Mesenchymal stem cell (in vitro differentiated cells and primary cell): Measurements from ENCODE around the gene MICA.

Experiments used
- DNase-seq: peaks from one replicate; pipeline ENCODE4 v3.0.0-alpha.2; 2013
- H2AFZ ChIP-seq: one replicate; pipeline ENCODE4 v1.6.1; 2013; ENCODE audit warnings: low read depth, mild to moderate bottlenecking, control low read depth, inconsistent platforms, low read length, moderate library complexity
- H2AK5ac ChIP-seq: 2 replicates; pipeline ENCODE4 v1.6.1; 2013; ENCODE audit warnings: low read length, moderate library complexity, mild to moderate bottlenecking, inconsistent platforms; ENCODE audit not compliant: severe bottlenecking
- H2BK120ac ChIP-seq: one replicate; pipeline ENCODE4 v1.6.1; 2013; ENCODE audit warnings: low read depth, mild to moderate bottlenecking, inconsistent platforms, low read length, moderate library complexity
- H2BK12ac ChIP-seq, 2 experiments: one replicate each; pipeline ENCODE4 v1.6.1; 2013; ENCODE audit warnings: inconsistent platforms in 2 of 2, low read length in 2 of 2, mild to moderate bottlenecking in 2 of 2, moderate library complexity in 2 of 2, control low read depth in 1 of 2
- H2BK15ac ChIP-seq: one replicate; pipeline ENCODE4 v1.6.1; 2013; ENCODE audit warnings: mild to moderate bottlenecking, low read depth, inconsistent platforms; ENCODE audit not compliant: poor library complexity, severe bottlenecking
- H2BK5ac ChIP-seq: 2 replicates; pipeline ENCODE4 v1.6.1; 2013; ENCODE audit warnings: low read depth, mild to moderate bottlenecking, low read length, control low read depth, inconsistent platforms; ENCODE audit not compliant: poor library complexity, severe bottlenecking
- H3K14ac ChIP-seq, 2 experiments: one replicate each; pipeline ENCODE4 v1.6.1; 2013; ENCODE audit warnings: inconsistent platforms in 2 of 2, low read length in 2 of 2, control low read depth in 1 of 2, mild to moderate bottlenecking in 1 of 2, moderate library complexity in 1 of 2
- H3K18ac ChIP-seq, 2 experiments: one replicate each; pipeline ENCODE4 v1.6.1; 2013; ENCODE audit warnings: inconsistent platforms in 2 of 2, low read length in 2 of 2, control low read depth in 1 of 2, low read depth in 1 of 2, mild to moderate bottlenecking in 1 of 2
- H3K23ac ChIP-seq, 2 experiments: one replicate each; pipeline ENCODE4 v1.6.1; 2013; ENCODE audit warnings: inconsistent platforms in 2 of 2, low read length in 2 of 2, mild to moderate bottlenecking in 2 of 2, moderate library complexity in 2 of 2, control low read depth in 1 of 2
- H3K27ac ChIP-seq: 2 replicates; pipeline ENCODE4 v1.5.1; 2013; ENCODE audit warnings: mild to moderate bottlenecking, moderate library complexity, low read length, control low read depth, inconsistent platforms; ENCODE audit not compliant: poor library complexity, severe bottlenecking
- H3K27me3 ChIP-seq, 2 experiments: 2 replicates each; pipeline versions ENCODE4 v1.6.1 to v1.7.0; 2013; ENCODE audit warnings: low read length in 2 of 2, mild to moderate bottlenecking in 2 of 2, moderate library complexity in 2 of 2, control low read depth in 1 of 2, inconsistent platforms in 1 of 2; ENCODE audit not compliant: control insufficient read depth in 1 of 2, insufficient read depth in 1 of 2
- H3K36me3 ChIP-seq, 2 experiments: 2 replicates each; pipeline versions ENCODE4 v1.6.1 to v1.7.0; 2013; ENCODE audit warnings: low read length in 2 of 2, control low read depth in 1 of 2, inconsistent platforms in 1 of 2, low read depth in 1 of 2, mild to moderate bottlenecking in 1 of 2; ENCODE audit not compliant: insufficient read depth in 2 of 2, control insufficient read depth in 1 of 2
- H3K4ac ChIP-seq, 2 experiments: one replicate each; pipeline ENCODE4 v1.6.1; 2013; ENCODE audit warnings: inconsistent platforms in 2 of 2, low read length in 2 of 2, mild to moderate bottlenecking in 2 of 2, moderate library complexity in 2 of 2, control low read depth in 1 of 2, low read depth in 1 of 2
- H3K4me1 ChIP-seq: 2 replicates; pipeline ENCODE4 v1.6.1; 2013; ENCODE audit warnings: low read depth, low read length, control low read depth; ENCODE audit not compliant: control insufficient read depth, insufficient read depth
- H3K4me2 ChIP-seq: 2 replicates; pipeline ENCODE4 v1.6.1; 2013; ENCODE audit warnings: low read length, mild to moderate bottlenecking, inconsistent platforms; ENCODE audit not compliant: poor library complexity, severe bottlenecking
- H3K4me3 ChIP-seq, 2 experiments: 2 replicates each; pipeline versions ENCODE4 v1.5.1 to v1.7.0; 2013; ENCODE audit warnings: low read length in 2 of 2, mild to moderate bottlenecking in 2 of 2, control low read depth in 1 of 2, low read depth in 1 of 2; ENCODE audit not compliant: insufficient read depth in 1 of 2
- H3K79me1 ChIP-seq: replicated peaks from 2 replicates; pipeline ENCODE4 v1.6.1; 2013; ENCODE audit warnings: mild to moderate bottlenecking, control low read depth, low read length, inconsistent platforms; ENCODE audit not compliant: poor library complexity, severe bottlenecking
- H3K9ac ChIP-seq: 2 replicates; pipeline ENCODE4 v1.7.0; 2013; ENCODE audit warnings: mild to moderate bottlenecking, low read length, moderate library complexity
- H3K9me3 ChIP-seq: 2 replicates; pipeline ENCODE4 v1.7.0; 2013; ENCODE audit warnings: mild to moderate bottlenecking, low read length; ENCODE audit not compliant: control insufficient read depth
- H4K8ac ChIP-seq: one replicate; pipeline ENCODE4 v1.6.1; 2013; ENCODE audit warnings: inconsistent platforms, mild to moderate bottlenecking, low read length, moderate library complexity
- H4K91ac ChIP-seq: one replicate; pipeline ENCODE4 v1.6.1; 2013; ENCODE audit warnings: mild to moderate bottlenecking, low read length, inconsistent platforms
- WGBS: methylation state at CpG from one replicate; pipeline ENCODE4 v1.1.7; 2013; ENCODE audit warnings: mixed read lengths; 5-methylcytosine and 5-hydroxymethylcytosine counted together

Gene MICA

GRCh38 chr6:31419842-31420241, 16.4 kb downstream of the MICA start:
- Histone ChIP-seq H3K4ac (no peak overlapping the region), H3K4me3 (no peak overlapping the region), H4K91ac (no peak overlapping the region), H3K18ac (no peak overlapping the region), H2BK12ac (no peak overlapping the region), H4K8ac (no peak overlapping the region), H3K14ac (no peak overlapping the region), H3K36me3 (peaks cover 17 to 29% of the 10 kb centered on the region in 2 experiments), H2BK120ac (no peak overlapping the region), H3K9me3 (no peaks in the 10 kb centered on the region), H3K4me1 (no peaks in the 10 kb centered on the region), H3K27ac (no peak overlapping the region), H3K27me3 (no peaks in the 10 kb centered on the region), H3K79me1 (peaks cover 2% of the 10 kb centered on the region), H3K23ac (no peak overlapping the region), H2AFZ (no peak overlapping the region), H2BK15ac (no peak overlapping the region), H3K4me2 (no peak overlapping the region), H2BK5ac (no peak overlapping the region), H3K9ac (no peak overlapping the region), H2AK5ac (no peak overlapping the region)
- 55% methylated on average over 2 of the region's 2 CpGs for WGBS
- DNase-seq = no peak

- Histone ChIP-seq H3K9me3 (no peaks in the 10 kb centered on the region), H3K79me1 (peaks cover 2% of the 10 kb centered on the region), H3K4me1 (no peaks in the 10 kb centered on the region), H3K36me3 (peaks cover 14 to 25% of the 10 kb centered on the region in 2 experiments), H2BK12ac (no peak overlapping the region), H3K4ac (no peak overlapping the region), H3K23ac (no peak overlapping the region), H3K27ac (no peak overlapping the region), H3K27me3 (no peaks in the 10 kb centered on the region), H2BK15ac (no peak overlapping the region), H3K9ac (no peak overlapping the region), H3K14ac (no peak overlapping the region), H3K4me2 (no peak overlapping the region), H3K4me3 (no peak overlapping the region), H3K18ac (no peak overlapping the region), H2BK5ac (no peak overlapping the region), H2AFZ (no peak overlapping the region), H4K91ac (no peak overlapping the region), H2AK5ac (no peak overlapping the region), H4K8ac (no peak overlapping the region), H2BK120ac (no peak overlapping the region)
- 96% methylated on average over 2 of the region's 2 CpGs for WGBS
- no peak for DNase-seq
Observed at GRCh38 chr6:31420546-31420945, 17.2 kb downstream of the MICA start.

- Histone ChIP-seq H3K23ac (peak overlapping the region in 1 of 2 experiments; percentile 89), H3K4ac (no peak overlapping the region)
- 76% methylated on average over 3 of the region's 3 CpGs for WGBS
Observed at GRCh38 chr6:31422587-31422986, 19.2 kb downstream of the MICA start.

GRCh38 chr6:31423550-31423949, 20.2 kb downstream of the MICA start:
- Histone ChIP-seq H3K4me3 (no peak overlapping the region), H3K4me2 (no peak overlapping the region), H3K18ac (no peak overlapping the region), H3K79me1 (no peaks in the 10 kb centered on the region), H4K8ac (no peak overlapping the region), H2AFZ (no peak overlapping the region), H3K23ac (no peak overlapping the region), H3K14ac (no peak overlapping the region), H3K9ac (no peak overlapping the region), H2BK5ac (no peak overlapping the region), H3K27ac (no peak overlapping the region), H4K91ac (no peak overlapping the region), H2BK15ac (no peak overlapping the region), H3K27me3 (no peaks in the 10 kb centered on the region), H2AK5ac (no peak overlapping the region), H2BK12ac (no peak overlapping the region), H3K9me3 (no peaks in the 10 kb centered on the region), H3K4me1 (no peaks in the 10 kb centered on the region), H2BK120ac (no peak overlapping the region), H3K4ac (no peak overlapping the region), H3K36me3 (peaks cover 0 to under 1% of the 10 kb centered on the region in 2 experiments)
- 79% methylated on average over 3 of the region's 3 CpGs for WGBS
- DNase-seq = no peak

More at GRCh38 chr6:31422587-31422986, 19.2 kb downstream of the MICA start:
- H2AK5ac ChIP-seq = no peak overlapping the region
- H2BK15ac ChIP-seq = no peak overlapping the region
- H3K27me3 ChIP-seq = no peaks in the 10 kb centered on the region
- H3K4me1 ChIP-seq = no peaks in the 10 kb centered on the region
- no peak overlapping the region for H3K14ac ChIP-seq
- no peak overlapping the region for H2BK5ac ChIP-seq
- no peaks in the 10 kb centered on the region for H3K79me1 ChIP-seq
- H3K18ac ChIP-seq = no peak overlapping the region
- no peak overlapping the region for H3K4me2 ChIP-seq
- H4K91ac ChIP-seq = no peak overlapping the region
- H2BK120ac ChIP-seq = no peak overlapping the region
- DNase-seq = no peak
- H3K4me3 ChIP-seq = no peak overlapping the region
- no peak overlapping the region for H3K27ac ChIP-seq
- no peak overlapping the region for H4K8ac ChIP-seq
- H3K9me3 ChIP-seq = no peaks in the 10 kb centered on the region
- H2AFZ ChIP-seq = no peak overlapping the region
- no peak overlapping the region for H3K9ac ChIP-seq
- peaks cover 4 to 6% of the 10 kb centered on the region in 2 experiments for H3K36me3 ChIP-seq
- H2BK12ac ChIP-seq = no peak overlapping the region
